Measurements from ENCODE around the gene AKAP3.

DNA sequence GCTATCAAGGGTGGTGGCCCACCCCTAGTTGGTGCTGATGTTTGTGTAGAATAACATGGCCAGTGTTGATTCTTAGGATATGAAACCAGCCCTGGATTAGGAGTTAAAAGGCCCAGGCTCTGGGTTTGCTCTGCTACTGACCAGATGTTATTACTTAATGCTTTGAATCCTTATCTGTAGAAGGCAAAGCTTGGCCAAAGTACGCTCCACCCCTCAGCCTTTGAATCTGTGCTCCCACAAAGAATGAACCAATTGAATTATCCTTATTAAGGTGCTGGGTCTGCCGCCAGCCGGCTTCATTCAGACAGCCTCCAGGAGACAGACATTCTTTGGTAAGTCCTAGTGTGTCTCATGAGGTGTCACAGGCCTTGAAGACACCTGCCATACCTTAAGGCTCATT, 41.8 kb downstream of the AKAP3 start:
- TF ChIP-seq, protein P1, sequence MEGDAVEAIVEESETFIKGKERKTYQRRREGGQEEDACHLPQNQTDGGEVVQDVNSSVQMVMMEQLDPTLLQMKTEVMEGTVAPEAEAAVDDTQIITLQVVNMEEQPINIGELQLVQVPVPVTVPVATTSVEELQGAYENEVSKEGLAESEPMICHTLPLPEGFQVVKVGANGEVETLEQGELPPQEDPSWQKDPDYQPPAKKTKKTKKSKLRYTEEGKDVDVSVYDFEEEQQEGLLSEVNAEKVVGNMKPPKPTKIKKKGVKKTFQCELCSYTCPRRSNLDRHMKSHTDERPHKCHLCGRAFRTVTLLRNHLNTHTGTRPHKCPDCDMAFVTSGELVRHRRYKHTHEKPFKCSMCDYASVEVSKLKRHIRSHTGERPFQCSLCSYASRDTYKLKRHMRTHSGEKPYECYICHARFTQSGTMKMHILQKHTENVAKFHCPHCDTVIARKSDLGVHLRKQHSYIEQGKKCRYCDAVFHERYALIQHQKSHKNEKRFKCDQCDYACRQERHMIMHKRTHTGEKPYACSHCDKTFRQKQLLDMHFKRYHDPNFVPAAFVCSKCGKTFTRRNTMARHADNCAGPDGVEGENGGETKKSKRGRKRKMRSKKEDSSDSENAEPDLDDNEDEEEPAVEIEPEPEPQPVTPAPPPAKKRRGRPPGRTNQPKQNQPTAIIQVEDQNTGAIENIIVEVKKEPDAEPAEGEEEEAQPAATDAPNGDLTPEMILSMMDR (IDR thresholded peaks at IDR 0.05) = no peak
- TF ChIP-seq POLR2A (IDR thresholded peaks at IDR 0.05) (no peak), POLR2AphosphoS5 (IDR thresholded peaks at IDR 0.05) (no peak)

Measured in prostate gland (tissue), 2 donors.